MCF 10A (cell line): ENCODE measurements around the gene KCNJ9. TPM values are rescaled to one million over a fixed set of nuclear protein-coding genes. Genes with fewer than 3 reads are reported as not detected.

Experiments used
- BruUV-seq: library from RNA; stranded (reverse); fragments of 400-500 nt; replicated peaks from 2 replicates; lab custom pipeline; 2021; lab: Mats Ljungman, UMichigan
- CTCF ChIA-PET: fragments of 300-600 bp; sonication (Branson Sonifier 250); formaldehyde crosslinking; extraction: SDS; loops from one replicate; lab custom pipeline; 2021; ENCODE audit warnings: antibody characterized with exemption, inconsistent platforms; lab: Yijun Ruan, JAX
- POLR2A ChIA-PET: fragments of 300-600, 350-650 bp; sonication (Branson Sonifier 250); formaldehyde crosslinking; extraction: SDS; loops from one replicate; lab custom pipeline; 2020; ENCODE audit warnings: antibody characterized with exemption, inconsistent platforms; lab: Yijun Ruan, JAX
- DNase-seq: peaks from one replicate; pipeline ENCODE4 v3.0.0-alpha.2; 2018; ENCODE audit not compliant: unreplicated experiment
- H3K27ac Mint-ChIP-seq: one replicate; pipeline ENCODE4 v1.8.0; 2022; ENCODE audit warnings: mild to moderate bottlenecking, low read depth, mixed read lengths; ENCODE audit not compliant: unreplicated experiment
- H3K27me3 Mint-ChIP-seq: one replicate; pipeline ENCODE4 v1.8.0; 2022; ENCODE audit warnings: mixed read lengths; ENCODE audit not compliant: insufficient read depth, unreplicated experiment
- H3K36me3 Mint-ChIP-seq: one replicate; pipeline ENCODE4 v1.8.0; 2022; ENCODE audit warnings: mild to moderate bottlenecking, moderate library complexity, mixed read lengths; ENCODE audit not compliant: insufficient read depth, unreplicated experiment
- H3K4me1 Mint-ChIP-seq: one replicate; pipeline ENCODE4 v1.8.0; 2022; ENCODE audit warnings: mixed read lengths; ENCODE audit not compliant: insufficient read depth, unreplicated experiment
- H3K4me3 Mint-ChIP-seq: one replicate; pipeline ENCODE4 v1.8.0; 2022; ENCODE audit warnings: mild to moderate bottlenecking, moderate library complexity, mixed read lengths; ENCODE audit not compliant: unreplicated experiment
- H3K9me3 Mint-ChIP-seq: one replicate; pipeline ENCODE4 v1.8.0; 2022; ENCODE audit warnings: mixed read lengths; ENCODE audit not compliant: unreplicated experiment
- CTCF ChIP-seq: fragments of 200-600 bp; IDR thresholded peaks from one replicate; pipeline ENCODE4 v1.8.0; 2022; ENCODE audit warnings: antibody characterized with exemption, mild to moderate bottlenecking; ENCODE audit not compliant: unreplicated experiment
- intact Hi-C: fragments of 100-400 bp; cut with micrococcal nuclease; formaldehyde crosslinking; loops from 2 replicates; pipeline ENCODE4 v1.14.1; 2022
- total RNA-seq: library from RNA; stranded (reverse); gene quantifications from 2 replicates; pipeline ENCODE4 v1.2.3, GENCODE V29; 2022

The KCNJ9 gene
- total RNA-seq, 1 experiment from 2014 or later: 0.07 TPM

- no peak for TF ChIP-seq CTCF
- peaks cover 12% of the 10 kb centered on the region for H3K4me1 Mint-ChIP-seq
- H3K36me3 Mint-ChIP-seq: peaks cover 6% of the 10 kb centered on the region
- POLR2A ChIA-PET: interaction anchor here (0.5 to 3.5 kb wide), 3 partner anchors 12 to 323 kb away, joined by 3 to 12 read pairs (median 3); no protein-coding TSS in a partner anchor
- H3K27me3 Mint-ChIP-seq: peaks cover 63% of the 10 kb centered on the region
- peak; percentile 32 for DNase-seq
- no peaks in the 10 kb centered on the region for H3K9me3 Mint-ChIP-seq
- intact Hi-C loops: no loop called here
- H3K4me3 Mint-ChIP-seq: no peak overlapping the region
- no peak overlapping the region for H3K27ac Mint-ChIP-seq
- no TSS peak for BruUV-seq
- CTCF ChIA-PET: interaction anchor here (0.6 to 49.6 kb wide), 12 partner anchors 9 to 234 kb away, joined by 3 to 1546 read pairs (median 4); partner anchors contain the start of genes IGSF8, KCNJ10 and KCNJ9
Observed at GRCh38 chr1:160058087-160058486, 23.3 kb upstream of the KCNJ9 start.

- Mint-ChIP-seq H3K9me3 (no peaks in the 10 kb centered on the region), H3K27ac (no peak overlapping the region), H3K27me3 (peaks cover 53% of the 10 kb centered on the region), H3K36me3 (no peaks in the 10 kb centered on the region), H3K4me3 (no peak overlapping the region), H3K4me1 (peaks cover 8% of the 10 kb centered on the region)
- no peak for TF ChIP-seq CTCF
- BruUV-seq: no TSS peak
- POLR2A ChIA-PET: interaction anchor here (0.6 to 3.5 kb wide), 3 partner anchors 16 to 30 kb away, joined by 3 to 12 read pairs (median 10); partner anchors contain the start of gene PIGM
- peak; percentile 74 for DNase-seq
- intact Hi-C loops: no loop called here
- CTCF ChIA-PET: interaction anchor here (1.0 to 49.6 kb wide), 4 partner anchors 3 to 132 kb away, joined by 3 to 1546 read pairs (median 795); partner anchors contain the start of genes IGSF8, KCNJ10 and KCNJ9
Observed at GRCh38 chr1:160061369-160062229, 19.7 kb upstream of the KCNJ9 start.

- H3K4me1 Mint-ChIP-seq: peaks cover 8% of the 10 kb centered on the region
- no peaks in the 10 kb centered on the region for H3K9me3 Mint-ChIP-seq
- ChIA-PET CTCF (interaction anchor here (37.7 to 49.6 kb wide), 2 partner anchors 3 to 19 kb away, joined by 1546 read pairs; partner anchors contain the start of genes IGSF8, KCNJ10 and KCNJ9), POLR2A (no interaction called here)
- H3K27ac Mint-ChIP-seq: no peak overlapping the region
- no peak for TF ChIP-seq CTCF
- no peak overlapping the region for H3K4me3 Mint-ChIP-seq
- H3K36me3 Mint-ChIP-seq: no peaks in the 10 kb centered on the region
- BruUV-seq: no TSS peak
- H3K27me3 Mint-ChIP-seq: peaks cover 53% of the 10 kb centered on the region
- no peak for DNase-seq
- intact Hi-C loops: no loop called here
Observed at GRCh38 chr1:160062230-160062532, 19.2 kb upstream of the KCNJ9 start.

- peaks cover 47% of the 10 kb centered on the region for H3K27me3 Mint-ChIP-seq
- intact Hi-C loops: no loop called here
- no peak for DNase-seq
- H3K4me1 Mint-ChIP-seq: peaks cover 8% of the 10 kb centered on the region
- no peak overlapping the region for H3K4me3 Mint-ChIP-seq
- H3K36me3 Mint-ChIP-seq: no peaks in the 10 kb centered on the region
- no peak overlapping the region for H3K27ac Mint-ChIP-seq
- ChIA-PET POLR2A (interaction anchor here (0.6 to 2.3 kb wide), 5 partner anchors 9 to 35 kb away, joined by 3 to 12 read pairs (median 4); partner anchors contain the start of genes IGSF8 and PIGM), CTCF (interaction anchor here (0.9 to 49.6 kb wide), 8 partner anchors 4 to 228 kb away, joined by 3 to 1546 read pairs (median 4); partner anchors contain the start of genes IGSF8, KCNJ10 and KCNJ9)
- TF ChIP-seq CTCF: no peak
- BruUV-seq: no TSS peak
- H3K9me3 Mint-ChIP-seq: no peaks in the 10 kb centered on the region
Observed at GRCh38 chr1:160063176-160063575, 18.2 kb upstream of the KCNJ9 start.
